Chondrocyte (in vitro differentiated cells): ENCODE measurements around the gene BOD1L1. TPM values are rescaled to one million over a fixed set of nuclear protein-coding genes. Genes with fewer than 3 reads are reported as not detected.
A peak's percentile ranks its signal among the peaks of the same experiment; 100 is the strongest.

ENCODE experiments used
- DNase-seq: peaks from one replicate; pipeline ENCODE4 v3.0.0; 2021; ENCODE audit warnings: mixed read lengths, low spot score
- H3K27ac Mint-ChIP-seq: one replicate; pipeline ENCODE4 v1.8.0; 2021; ENCODE audit warnings: mild to moderate bottlenecking, moderate library complexity, mixed read lengths; ENCODE audit not compliant: unreplicated experiment
- H3K27me3 Mint-ChIP-seq: 2 replicates; pipeline ENCODE4 v1.8.0; 2021; ENCODE audit warnings: low read depth, mixed read lengths
- H3K36me3 Mint-ChIP-seq: 2 replicates; pipeline ENCODE4 v1.8.0; 2021; ENCODE audit warnings: low read depth, mixed read lengths
- H3K4me1 Mint-ChIP-seq: 2 replicates; pipeline ENCODE4 v1.8.0; 2021; ENCODE audit warnings: low read depth, mild to moderate bottlenecking, mixed read lengths
- H3K4me3 Mint-ChIP-seq: one replicate; pipeline ENCODE4 v1.8.0; 2021; ENCODE audit warnings: mild to moderate bottlenecking, moderate library complexity, mixed read lengths; ENCODE audit not compliant: unreplicated experiment
- H3K9me3 Mint-ChIP-seq: 2 replicates; pipeline ENCODE4 v1.8.0; 2021; ENCODE audit warnings: low read depth, mixed read lengths
- CTCF ChIP-seq: fragments of 200-600 bp; sonication (generic); IDR thresholded peaks from 2 replicates; pipeline ENCODE4 v1.5.0; 2021; ENCODE audit warnings: antibody characterized with exemption, mild to moderate bottlenecking, moderate library complexity
- total RNA-seq: library from RNA; stranded (reverse); gene quantifications from 3 replicates; pipeline ENCODE4 v1.2.1, GENCODE V29; 2021

BOD1L1 gene
- total RNA-seq, 1 donor from 2014 or later: 31.7 TPM

GRCh38 chr4:13537832-13538177 is 89.7 kb downstream of the BOD1L1 start:
- no peak overlapping the region for H3K27ac Mint-ChIP-seq
- H3K36me3 Mint-ChIP-seq: peaks cover 2% of the 10 kb centered on the region
- no peak for DNase-seq
- no peak for TF ChIP-seq CTCF
- H3K9me3 Mint-ChIP-seq: no peaks in the 10 kb centered on the region
- peaks cover 58% of the 10 kb centered on the region for H3K27me3 Mint-ChIP-seq
- H3K4me3 Mint-ChIP-seq: no peak overlapping the region
- H3K4me1 Mint-ChIP-seq: peaks cover 8% of the 10 kb centered on the region

GRCh38 chr4:13537011-13537831 is 90.3 kb downstream of the BOD1L1 start:
- DNase-seq: no peak
- H3K36me3 Mint-ChIP-seq: peaks cover 2% of the 10 kb centered on the region
- TF ChIP-seq CTCF: no peak
- H3K4me1 Mint-ChIP-seq: peaks cover 8% of the 10 kb centered on the region
- no peak overlapping the region for H3K27ac Mint-ChIP-seq
- no peaks in the 10 kb centered on the region for H3K9me3 Mint-ChIP-seq
- no peak overlapping the region for H3K4me3 Mint-ChIP-seq
- H3K27me3 Mint-ChIP-seq: peaks cover 56% of the 10 kb centered on the region

DNA sequence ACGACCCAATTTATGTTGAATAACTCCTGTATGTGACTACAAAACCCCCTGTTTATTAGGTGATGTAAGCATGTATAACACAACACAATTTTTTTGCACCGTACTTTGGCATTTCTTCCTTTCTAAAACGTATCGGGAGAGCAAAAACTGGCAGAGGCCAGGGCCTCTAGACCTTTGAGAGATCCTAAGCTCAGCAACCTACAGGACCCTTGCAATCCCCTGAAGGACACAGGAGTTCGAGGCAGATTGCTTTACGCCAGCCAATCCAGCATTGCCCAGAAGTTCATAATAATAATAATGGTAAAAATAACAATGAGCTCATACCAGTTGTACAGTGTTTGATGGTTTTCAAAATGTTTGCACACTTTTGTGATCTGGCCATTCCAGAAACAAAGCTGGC is 90.9 kb downstream of the BOD1L1 start:
- Mint-ChIP-seq H3K36me3 (peaks cover 2% of the 10 kb centered on the region), H3K27ac (no peak overlapping the region), H3K4me1 (peaks cover 8% of the 10 kb centered on the region), H3K9me3 (no peaks in the 10 kb centered on the region), H3K27me3 (peaks cover 55% of the 10 kb centered on the region), H3K4me3 (no peak overlapping the region)
- no peak for DNase-seq
- TF ChIP-seq CTCF: no peak

GRCh38 chr4:13535708-13536361 is 91.7 kb downstream of the BOD1L1 start:
- no peak for TF ChIP-seq CTCF
- peaks cover 8% of the 10 kb centered on the region for H3K4me1 Mint-ChIP-seq
- DNase-seq: no peak
- H3K27me3 Mint-ChIP-seq: peaks cover 61% of the 10 kb centered on the region
- H3K27ac Mint-ChIP-seq: no peak overlapping the region
- H3K36me3 Mint-ChIP-seq: peaks cover 1% of the 10 kb centered on the region
- peak overlapping the region; percentile 9 for H3K4me3 Mint-ChIP-seq
- H3K9me3 Mint-ChIP-seq: no peaks in the 10 kb centered on the region

GRCh38 chr4:13535118-13535517 is 92.4 kb downstream of the BOD1L1 start:
- no peak overlapping the region for H3K27ac Mint-ChIP-seq
- no peak for TF ChIP-seq CTCF
- H3K4me1 Mint-ChIP-seq: peaks cover 8% of the 10 kb centered on the region
- no peaks in the 10 kb centered on the region for H3K36me3 Mint-ChIP-seq
- no peak overlapping the region for H3K4me3 Mint-ChIP-seq
- H3K27me3 Mint-ChIP-seq: peaks cover 66% of the 10 kb centered on the region
- no peaks in the 10 kb centered on the region for H3K9me3 Mint-ChIP-seq
- DNase-seq: no peak
